ENCODE results near the gene AXIN1. TPM values are rescaled to one million over a fixed set of nuclear protein-coding genes. Genes with fewer than 3 reads are reported as not detected.

The AXIN1 gene
- total RNA-seq, 1 experiment from 2014 or later: 53.3 TPM

- no peak overlapping the region for H3K4me3 ChIP-seq (ENCODE audit: low read depth in 2 of 2, low read length in 2 of 2)
- intact Hi-C loops (cut with micrococcal nuclease; ENCODE audit: unreplicated experiment): no loop called here
- no peaks in the 10 kb centered on the region for H3K4me1 ChIP-seq (ENCODE audit: control insufficient read depth, insufficient read depth, low read length)
- H3K9me3 ChIP-seq (ENCODE audit: control insufficient read depth, insufficient read depth, low read depth, low read length): no peaks in the 10 kb centered on the region
- POLR2A ChIA-PET: no interaction called here
- H3K36me3 ChIP-seq (ENCODE audit: control insufficient read depth, insufficient read depth, low read length): no peaks in the 10 kb centered on the region
- in situ Hi-C loops (cut with HindIII; ENCODE audit: low pct_unique_long_range_greater_than_20kb, low sequenced_read_pairs): no loop called here
- H3K27me3 ChIP-seq (ENCODE audit: control insufficient read depth, insufficient read depth, low read length): no peaks in the 10 kb centered on the region
- no TSS peak for BruUV-seq (replicated peaks)
- H3K27ac ChIP-seq (ENCODE audit: low read length): no peak overlapping the region
- CTCF ChIA-PET: no interaction called here
- no peak for DNase-seq (ENCODE audit: low read depth, low spot score)
- ATAC-seq: no peak
- no peak for TF ChIP-seq TCF7L2 (IDR thresholded peaks at IDR 0.05; ENCODE audit: low read depth, low read length)
- TF ChIP-seq CTCF (IDR thresholded peaks at IDR 0.05): no peak
- TF ChIP-seq REST (IDR thresholded peaks at IDR 0.05; ENCODE audit: insufficient read depth in 1 of 2, low read depth in 2 of 2, low read length in 1 of 2): no peak
- no peak for TF ChIP-seq POLR2AphosphoS5 (IDR thresholded peaks at IDR 0.05; ENCODE audit: low read depth, low read length)
- no peak for TF ChIP-seq SIN3A (IDR thresholded peaks at IDR 0.05; ENCODE audit: borderline replicate concordance, insufficient read depth, low read depth, low read length)
These were observed 103.1 kb downstream of the AXIN1 start for GRCh38 chr16:249431-249830.

- no peaks in the 10 kb centered on the region for H3K4me1 ChIP-seq (ENCODE audit: control insufficient read depth, insufficient read depth, low read length)
- POLR2A ChIA-PET: no interaction called here
- BruUV-seq (replicated peaks): no TSS peak
- no peak for TF ChIP-seq REST (IDR thresholded peaks at IDR 0.05; ENCODE audit: insufficient read depth in 1 of 2, low read depth in 2 of 2, low read length in 1 of 2)
- TF ChIP-seq POLR2AphosphoS5 (IDR thresholded peaks at IDR 0.05; ENCODE audit: low read depth, low read length): no peak
- TF ChIP-seq CTCF (IDR thresholded peaks at IDR 0.05): no peak
- TF ChIP-seq SIN3A (IDR thresholded peaks at IDR 0.05; ENCODE audit: borderline replicate concordance, insufficient read depth, low read depth, low read length): no peak
- no peak for TF ChIP-seq TCF7L2 (IDR thresholded peaks at IDR 0.05; ENCODE audit: low read depth, low read length)
- no peak overlapping the region for H3K27ac ChIP-seq (ENCODE audit: low read length)
- H3K36me3 ChIP-seq (ENCODE audit: control insufficient read depth, insufficient read depth, low read length): no peaks in the 10 kb centered on the region
- H3K4me3 ChIP-seq (ENCODE audit: low read depth in 2 of 2, low read length in 2 of 2): no peak overlapping the region
- DNase-seq (ENCODE audit: low read depth, low spot score) (no peak), ATAC-seq (no peak)
- CTCF ChIA-PET: no interaction called here
- H3K27me3 ChIP-seq (ENCODE audit: control insufficient read depth, insufficient read depth, low read length): no peaks in the 10 kb centered on the region
- in situ Hi-C loops (cut with HindIII; ENCODE audit: low pct_unique_long_range_greater_than_20kb, low sequenced_read_pairs) (no loop called here), intact Hi-C loops (cut with micrococcal nuclease; ENCODE audit: unreplicated experiment) (no loop called here)
- no peaks in the 10 kb centered on the region for H3K9me3 ChIP-seq (ENCODE audit: control insufficient read depth, insufficient read depth, low read depth, low read length)
These were observed 105.5 kb downstream of the AXIN1 start for GRCh38 chr16:247027-247426.
